NCI-H82 (cell line): ENCODE measurements around the gene PRR14.
"Not testable (repeated sequence)": the region's sequence is repeated elsewhere in the genome, so short reads cannot be mapped to it uniquely, and the experiment has no call there.

Experiments used
- DNase-seq: peaks from one replicate; lab custom pipeline; 2025; lab: John Stamatoyannopoulos, UW

PRR14 gene

GRCh38 chr16:30692396-30693064 is 41.8 kb downstream of the PRR14 start:
- no peak for DNase-seq

DNA sequence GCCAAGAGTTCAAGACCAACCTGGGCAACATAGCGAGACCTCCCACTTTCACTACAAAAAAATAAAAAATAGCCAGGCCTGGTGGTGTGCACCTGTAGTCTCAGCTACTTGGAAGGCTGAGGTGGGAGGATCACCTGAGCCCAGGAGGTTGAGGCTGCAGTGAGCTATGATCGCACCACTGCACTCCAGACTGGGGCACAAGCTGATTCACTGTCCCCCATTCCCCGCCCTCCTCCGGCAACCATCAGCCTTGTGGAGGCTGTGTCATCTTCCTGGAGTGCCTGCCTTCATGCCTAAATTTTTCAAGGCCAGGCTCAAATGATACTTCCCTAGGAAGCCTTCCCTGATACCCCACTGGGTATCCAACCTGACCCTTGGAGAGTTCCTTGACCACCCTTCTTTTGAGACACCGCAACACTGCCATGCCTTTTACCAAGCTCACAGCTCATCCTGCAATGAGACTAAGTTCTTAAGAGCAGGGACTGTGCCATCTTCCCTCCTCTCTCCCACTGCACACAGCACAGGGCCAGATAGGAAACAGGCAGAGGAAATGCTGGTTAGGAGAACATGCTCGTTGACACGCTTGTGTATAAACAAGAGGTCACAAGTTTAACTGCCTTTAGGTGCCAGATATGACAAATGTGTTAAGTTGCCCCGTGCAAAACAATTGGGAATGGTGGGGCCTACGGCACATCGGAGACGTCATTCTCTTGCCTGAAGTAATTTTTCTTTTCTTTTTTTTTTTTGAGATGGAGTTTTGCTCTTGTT is 44.4 kb downstream of the PRR14 start:
- no peak for DNase-seq

- not testable (repeated sequence) for DNase-seq
Measured at GRCh38 chr16:30696646-30697045, 45.9 kb downstream of the PRR14 start.

GRCh38 chr16:30697264-30698138 is 46.7 kb downstream of the PRR14 start:
- peak; percentile 98 for DNase-seq

- peak; percentile 94 for DNase-seq
Measured at GRCh38 chr16:30698139-30698815, 47.5 kb downstream of the PRR14 start.

- DNase-seq: peak; percentile 83
Measured at GRCh38 chr16:30698816-30699614, 48.3 kb downstream of the PRR14 start, which contains the start of gene SRCAP. TSS of gene SRCAP (plus strand) at chr16:30699171. CDS start at chr16:30700825, 1,654 bp downstream.

GRCh38 chr16:30699615-30700099 is 48.9 kb downstream of the PRR14 start:
- DNase-seq: no peak

DNA sequence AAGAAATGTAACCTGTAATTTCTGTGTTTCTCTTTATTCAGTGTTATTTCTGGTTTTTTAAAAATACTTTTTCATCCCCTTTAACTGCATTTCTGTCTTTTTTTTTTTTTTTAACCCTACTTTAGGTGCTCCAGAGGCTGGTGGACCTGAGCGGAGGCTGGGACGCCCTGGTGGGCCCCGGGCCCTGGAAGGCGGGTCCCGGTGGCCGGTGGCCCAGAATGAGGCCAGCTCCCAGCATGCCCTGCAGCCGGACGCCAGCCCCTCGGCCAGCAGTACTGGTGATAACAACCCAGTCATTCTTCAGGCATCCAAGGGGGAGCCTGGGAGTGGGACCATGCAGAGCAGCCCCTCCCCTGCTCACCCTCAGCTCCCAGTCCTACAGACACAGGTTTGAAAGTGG is 49.7 kb downstream of the PRR14 start:
- DNase-seq: no peak

- no peak for DNase-seq
Measured at GRCh38 chr16:30700971-30701370, 50.2 kb downstream of the PRR14 start.

DNA sequence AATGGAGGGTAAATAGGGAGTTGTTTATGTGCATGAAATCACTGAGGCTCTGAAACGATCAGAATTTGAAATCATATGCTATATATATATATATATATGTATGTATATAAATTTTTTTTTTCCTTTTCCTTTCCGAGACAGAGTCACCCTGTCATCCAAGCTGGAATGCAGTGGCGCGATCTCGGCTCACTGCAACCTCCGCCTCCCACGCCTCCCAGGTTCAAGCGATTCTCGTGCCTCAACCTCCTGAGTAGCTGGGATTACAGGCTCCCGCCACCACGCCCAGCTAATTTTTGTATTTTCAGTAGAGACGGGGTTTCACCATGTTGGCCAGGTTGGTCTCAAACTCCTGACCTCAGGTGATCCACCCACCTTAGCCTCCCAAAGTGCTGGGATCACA is 52.3 kb downstream of the PRR14 start:
- not testable (repeated sequence) for DNase-seq

DNA sequence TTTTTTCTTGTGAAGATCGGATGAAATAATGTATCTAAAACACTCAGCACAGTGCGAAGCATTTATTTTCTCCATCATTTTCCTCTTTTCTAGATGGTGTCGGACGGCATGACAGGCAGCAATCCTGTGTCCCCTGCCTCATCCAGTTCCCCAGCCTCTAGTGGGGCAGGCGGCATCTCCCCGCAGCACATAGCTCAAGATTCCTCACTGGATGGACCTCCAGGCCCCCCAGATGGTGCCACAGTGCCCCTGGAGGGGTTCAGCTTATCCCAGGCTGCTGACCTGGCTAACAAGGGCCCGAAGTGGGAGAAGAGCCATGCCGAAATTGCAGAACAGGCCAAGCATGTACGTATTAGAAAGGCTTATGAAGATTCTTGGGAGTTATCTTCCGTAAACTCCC is 53.2 kb downstream of the PRR14 start:
- DNase-seq: no peak
